Caco-2 (cell line): ENCODE results near the gene SHISAL2A. TPM values are rescaled to one million over a fixed set of nuclear protein-coding genes. Genes with fewer than 3 reads are reported as not detected.

Source experiments
- BruUV-seq: library from RNA; stranded (reverse); fragments of 400-500 nt; replicated peaks from 2 replicates; lab custom pipeline; 2021; lab: Mats Ljungman, UMichigan
- CTCF ChIA-PET: fragments of 300-600 bp; sonication (Branson Sonifier 250); formaldehyde crosslinking; loops from one replicate; lab custom pipeline; 2022; ENCODE audit warnings: antibody characterized with exemption; lab: Charles Lee
- POLR2A ChIA-PET: fragments of 300-600 bp; sonication (Branson Sonifier 250); formaldehyde crosslinking; loops from one replicate; lab custom pipeline; 2022; ENCODE audit warnings: antibody characterized with exemption; lab: Charles Lee
- DNase-seq, 2 experiments: peaks; one replicate each; pipeline versions ENCODE4 v3.0.0 to v3.0.0-alpha.2; 2020 to 2022
- H3K27me3 ChIP-seq: replicated peaks from 2 replicates; pipeline ENCODE4 v1.6.0; 2011; ENCODE audit warnings: low read length; ENCODE audit not compliant: control insufficient read depth, insufficient read depth
- H3K36me3 ChIP-seq: 2 replicates; pipeline ENCODE4 v1.5.1; 2011; ENCODE audit warnings: low read length; ENCODE audit not compliant: control insufficient read depth, insufficient read depth
- H3K4me1 ChIP-seq: fragments of 250-450 bp; sonication (Bioruptor Pico); 2 replicates; pipeline ENCODE4 v1.5.1; 2020; ENCODE audit warnings: mild to moderate bottlenecking
- H3K4me3 ChIP-seq: 2 replicates; pipeline ENCODE4 v1.5.1; 2011; ENCODE audit warnings: low read depth, mild to moderate bottlenecking, control low read depth, low read length
- H3K9me3 ChIP-seq: fragments of 250-450 bp; sonication (Bioruptor Pico); 2 replicates; pipeline ENCODE4 v1.5.1; 2020; ENCODE audit warnings: mild to moderate bottlenecking, moderate library complexity
- H3K27ac Mint-ChIP-seq: one replicate; pipeline ENCODE4 v1.8.0; 2022; ENCODE audit warnings: mixed read lengths; ENCODE audit not compliant: unreplicated experiment
- H3K27me3 Mint-ChIP-seq: one replicate; pipeline ENCODE4 v1.8.0; 2022; ENCODE audit warnings: mixed read lengths; ENCODE audit not compliant: insufficient read depth, unreplicated experiment
- H3K36me3 Mint-ChIP-seq: one replicate; pipeline ENCODE4 v1.8.0; 2022; ENCODE audit warnings: mild to moderate bottlenecking, mixed read lengths; ENCODE audit not compliant: insufficient read depth, unreplicated experiment
- H3K4me1 Mint-ChIP-seq: one replicate; pipeline ENCODE4 v1.8.0; 2022; ENCODE audit warnings: low read depth, mixed read lengths; ENCODE audit not compliant: unreplicated experiment
- H3K4me3 Mint-ChIP-seq: one replicate; pipeline ENCODE4 v1.8.0; 2022; ENCODE audit warnings: mild to moderate bottlenecking, moderate library complexity, mixed read lengths; ENCODE audit not compliant: unreplicated experiment
- H3K9me3 Mint-ChIP-seq: one replicate; pipeline ENCODE4 v1.8.0; 2022; ENCODE audit warnings: mixed read lengths; ENCODE audit not compliant: unreplicated experiment
- CTCF ChIP-seq, 2 experiments: fragments of 200-600 bp in 1 of 2; IDR thresholded peaks; 1 replicate in 1 of 2; 2 replicates in 1 of 2; pipeline versions ENCODE4 v1.5.1 to v1.8.0; 2011 to 2022; ENCODE audit warnings: antibody characterized with exemption in 1 of 2, control low read depth in 1 of 2, inconsistent platforms in 1 of 2, low read depth in 1 of 2, low read length in 1 of 2, mild to moderate bottlenecking in 1 of 2, moderate library complexity in 1 of 2; ENCODE audit not compliant: insufficient read depth in 1 of 2, severe bottlenecking in 1 of 2, unreplicated experiment in 1 of 2
- intact Hi-C: fragments of 100-400 bp; cut with micrococcal nuclease; formaldehyde crosslinking; loops from one replicate; pipeline ENCODE4 v1.10.0; 2022; ENCODE audit not compliant: unreplicated experiment
- total RNA-seq: library from RNA; stranded (reverse); gene quantifications from 2 replicates; pipeline ENCODE4 v1.2.3, GENCODE V29; 2022

SHISAL2A gene
- total RNA-seq, 1 experiment from 2014 or later, result 3.7 TPM

GRCh38 chr1:52614671-52615070 lies 18.3 kb upstream of the SHISAL2A start:
- CTCF ChIA-PET, result interaction anchor here (0.6 kb wide), 1 partner anchor 198 kb away, joined by 4 read pairs; no protein-coding TSS in a partner anchor
- DNase-seq, result no peak

GRCh38 chr1:52615489-52616042 lies 17.4 kb upstream of the SHISAL2A start:
- no peak for TF ChIP-seq CTCF (IDR thresholded peaks at IDR 0.05; ENCODE audit: insufficient read depth in 1 of 2, low read depth in 1 of 2, low read length in 1 of 2, severe bottlenecking in 1 of 2, unreplicated experiment in 1 of 2)
- H3K4me3 Mint-ChIP-seq, result no peak overlapping the region
- H3K9me3 Mint-ChIP-seq, result no peaks in the 10 kb centered on the region
- Histone ChIP-seq H3K9me3 (no peaks in the 10 kb centered on the region), H3K4me1 (peaks cover 15% of the 10 kb centered on the region), H3K27me3 (no peaks in the 10 kb centered on the region), H3K4me3 (no peak overlapping the region), H3K36me3 (no peaks in the 10 kb centered on the region)
- intact Hi-C loops, result no loop called here
- BruUV-seq, result no TSS peak
- no peaks in the 10 kb centered on the region for H3K36me3 Mint-ChIP-seq
- no peak for DNase-seq
- no peaks in the 10 kb centered on the region for H3K27me3 Mint-ChIP-seq
- H3K27ac Mint-ChIP-seq, result no peak overlapping the region
- CTCF ChIA-PET, result no interaction called here
- H3K4me1 Mint-ChIP-seq, result peaks cover 11% of the 10 kb centered on the region
- POLR2A ChIA-PET, result no interaction called here

More at GRCh38 chr1:52614671-52615070, 18.3 kb upstream of the SHISAL2A start:
- Histone ChIP-seq H3K4me3 (no peak overlapping the region), H3K27me3 (no peaks in the 10 kb centered on the region), H3K36me3 (no peaks in the 10 kb centered on the region), H3K9me3 (no peaks in the 10 kb centered on the region), H3K4me1 (peaks cover 15% of the 10 kb centered on the region)
- Mint-ChIP-seq H3K36me3 (no peaks in the 10 kb centered on the region), H3K4me1 (peaks cover 11% of the 10 kb centered on the region), H3K27ac (no peak overlapping the region), H3K27me3 (no peaks in the 10 kb centered on the region), H3K4me3 (no peak overlapping the region), H3K9me3 (no peaks in the 10 kb centered on the region)
- intact Hi-C loops, result no loop called here
- BruUV-seq, result no TSS peak
- POLR2A ChIA-PET, result no interaction called here
- no peak for TF ChIP-seq CTCF (IDR thresholded peaks at IDR 0.05; ENCODE audit: insufficient read depth in 1 of 2, low read depth in 1 of 2, low read length in 1 of 2, severe bottlenecking in 1 of 2, unreplicated experiment in 1 of 2)

DNA sequence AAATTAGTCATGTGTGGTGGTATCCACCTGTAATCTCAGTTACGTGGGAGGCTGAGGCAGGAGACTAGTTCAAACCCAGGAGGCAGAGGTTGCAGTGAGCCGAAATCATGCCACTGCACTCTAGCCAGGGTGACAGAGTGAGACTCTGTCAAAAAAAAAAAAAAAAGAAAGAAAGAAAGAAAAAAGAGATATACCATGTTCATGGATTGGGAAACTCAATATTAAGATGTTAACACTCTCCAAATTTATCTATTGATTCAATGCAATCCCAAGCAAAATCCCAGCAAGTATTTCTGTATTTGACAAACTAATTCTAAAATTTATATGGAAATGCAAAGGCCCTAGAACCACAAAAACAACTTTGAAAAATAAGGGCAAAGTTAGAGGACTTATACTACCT lies 11.0 kb upstream of the SHISAL2A start:
- no TSS peak for BruUV-seq
- no peaks in the 10 kb centered on the region for H3K27me3 Mint-ChIP-seq
- H3K36me3 Mint-ChIP-seq, result no peaks in the 10 kb centered on the region
- H3K27ac Mint-ChIP-seq, result no peak overlapping the region
- CTCF ChIA-PET, result no interaction called here
- H3K9me3 Mint-ChIP-seq, result no peaks in the 10 kb centered on the region
- no peaks in the 10 kb centered on the region for H3K27me3 ChIP-seq
- POLR2A ChIA-PET, result no interaction called here
- H3K4me1 ChIP-seq, result no peaks in the 10 kb centered on the region
- no peaks in the 10 kb centered on the region for H3K4me1 Mint-ChIP-seq
- H3K9me3 ChIP-seq, result no peaks in the 10 kb centered on the region
- H3K36me3 ChIP-seq, result no peaks in the 10 kb centered on the region
- intact Hi-C loops, result no loop called here
- H3K4me3 Mint-ChIP-seq, result no peak overlapping the region
- no peak overlapping the region for H3K4me3 ChIP-seq
- DNase-seq, result no peak
- TF ChIP-seq CTCF (IDR thresholded peaks at IDR 0.05; ENCODE audit: insufficient read depth in 1 of 2, low read depth in 1 of 2, low read length in 1 of 2, severe bottlenecking in 1 of 2, unreplicated experiment in 1 of 2), result no peak
